NCI-H774 (cell line): ENCODE data around the gene SHOX.
"Not testable (repeated sequence)": the region's sequence is repeated elsewhere in the genome, so short reads cannot be mapped to it uniquely, and the experiment has no call there.

ENCODE experiments used
- DNase-seq: peaks from one replicate; lab custom pipeline; 2025; lab: John Stamatoyannopoulos, UW

The SHOX gene

DNA sequence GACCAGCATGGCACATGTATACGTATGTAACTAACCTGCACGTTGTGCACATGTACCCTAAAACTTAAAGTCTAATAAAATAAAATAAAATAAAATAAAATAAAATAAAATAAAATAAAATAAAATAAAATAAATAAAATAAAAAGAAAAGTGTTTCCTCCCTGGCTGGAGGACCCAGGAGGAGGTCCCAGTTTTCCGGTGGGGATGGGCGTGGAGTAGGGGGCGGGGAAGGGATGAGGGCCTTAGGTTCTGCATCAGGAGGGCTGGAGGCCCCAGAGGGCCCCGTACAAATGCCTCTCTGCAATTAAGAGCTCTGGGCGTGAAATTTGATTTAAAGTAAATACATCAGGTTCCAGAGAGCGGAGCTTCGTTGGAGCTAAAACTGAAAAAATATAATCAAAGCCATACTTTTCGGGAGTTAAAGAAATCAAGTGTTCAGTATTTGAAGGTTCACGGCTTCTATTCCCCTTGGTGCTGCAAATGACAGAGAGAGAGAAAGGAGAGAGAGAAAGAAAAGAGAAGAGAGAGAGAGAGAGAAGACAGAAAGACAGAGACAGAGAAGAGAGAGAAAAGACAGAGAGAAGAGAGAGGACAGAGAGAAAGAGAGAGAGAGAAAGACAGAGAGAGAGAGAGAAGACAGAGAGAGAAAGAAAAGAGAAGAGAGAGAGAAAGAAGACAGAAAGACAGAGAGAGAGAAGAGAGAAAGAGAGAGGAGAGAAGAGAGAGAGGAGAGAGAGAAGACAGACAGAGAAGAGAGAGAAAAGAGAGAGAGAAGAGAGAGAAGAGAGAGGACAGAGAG is 8.7 kb upstream of the SHOX start:
- no peak for DNase-seq

DNA sequence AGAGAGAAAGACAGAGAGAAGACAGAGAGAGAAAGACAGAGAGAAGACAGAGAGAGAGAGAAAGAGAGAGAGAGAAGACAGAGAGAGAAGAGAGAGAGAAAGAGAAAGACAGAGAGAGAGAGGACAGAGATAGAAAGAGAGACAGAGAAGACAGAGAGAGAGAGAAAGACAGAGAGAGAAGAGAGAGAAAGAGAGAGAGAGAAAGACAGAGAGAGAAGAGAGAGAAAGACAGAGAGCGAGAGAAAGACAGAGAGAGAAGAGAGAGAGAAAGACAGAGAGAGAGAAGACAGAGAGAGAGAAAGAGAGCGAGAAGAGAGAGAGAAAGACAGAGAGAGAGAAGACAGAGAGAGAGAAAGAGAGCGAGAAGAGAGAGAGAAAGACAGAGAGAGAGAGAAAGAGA is 7.8 kb upstream of the SHOX start:
- DNase-seq: not testable (repeated sequence)

DNA sequence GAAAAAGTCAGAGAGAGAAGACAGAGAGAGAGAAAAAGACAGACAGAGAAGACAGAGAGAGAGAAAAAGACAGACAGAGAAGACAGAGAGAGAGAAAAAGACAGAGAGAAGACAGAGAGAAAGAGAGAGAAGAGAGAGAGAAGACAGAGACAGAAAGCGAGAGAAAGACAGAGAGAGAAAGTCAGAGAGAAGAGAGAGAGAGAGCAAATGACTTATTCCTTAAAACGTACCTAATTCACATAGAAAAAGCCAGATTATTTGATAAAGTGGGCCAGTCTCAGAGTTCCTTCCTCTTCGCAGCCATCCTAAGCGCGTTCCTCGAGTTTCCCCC is 7.4 kb upstream of the SHOX start:
- DNase-seq: no peak

DNA sequence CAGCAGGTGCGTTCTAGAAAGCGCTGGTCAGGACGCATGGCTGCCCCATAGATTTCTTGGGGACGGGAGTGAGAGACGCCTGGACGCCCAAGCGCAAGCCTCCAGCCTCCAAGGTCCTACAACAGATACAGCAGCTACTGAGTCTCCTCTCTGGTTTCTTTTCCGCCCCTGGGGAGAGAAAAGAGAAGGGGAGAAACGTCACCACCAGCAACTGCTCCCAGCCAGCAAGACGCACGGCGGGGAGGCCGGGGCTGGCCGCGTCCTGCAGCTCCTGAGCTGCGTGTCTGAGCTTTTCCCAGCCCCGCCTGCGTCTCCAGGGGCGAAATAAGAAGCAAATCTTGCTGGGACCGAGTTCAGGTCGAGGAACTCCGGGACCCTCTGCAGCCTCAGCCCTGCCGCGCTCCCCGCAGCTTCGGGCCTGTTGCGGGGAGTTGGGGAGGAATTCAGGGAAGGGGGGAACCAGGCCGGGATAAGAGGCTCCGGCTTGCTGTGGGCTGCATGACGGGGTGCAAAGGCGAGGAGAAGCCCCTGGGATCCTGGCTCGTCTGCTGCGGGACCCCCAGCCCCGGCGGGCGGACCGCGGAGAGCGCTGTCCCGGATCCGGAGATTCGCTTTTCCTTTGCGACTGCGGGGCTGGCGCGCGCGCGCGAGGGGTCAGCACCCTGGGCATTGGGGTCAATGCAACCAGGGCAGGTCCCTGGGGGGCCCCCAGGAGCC is 6.8 kb upstream of the SHOX start:
- no peak for DNase-seq

DNA sequence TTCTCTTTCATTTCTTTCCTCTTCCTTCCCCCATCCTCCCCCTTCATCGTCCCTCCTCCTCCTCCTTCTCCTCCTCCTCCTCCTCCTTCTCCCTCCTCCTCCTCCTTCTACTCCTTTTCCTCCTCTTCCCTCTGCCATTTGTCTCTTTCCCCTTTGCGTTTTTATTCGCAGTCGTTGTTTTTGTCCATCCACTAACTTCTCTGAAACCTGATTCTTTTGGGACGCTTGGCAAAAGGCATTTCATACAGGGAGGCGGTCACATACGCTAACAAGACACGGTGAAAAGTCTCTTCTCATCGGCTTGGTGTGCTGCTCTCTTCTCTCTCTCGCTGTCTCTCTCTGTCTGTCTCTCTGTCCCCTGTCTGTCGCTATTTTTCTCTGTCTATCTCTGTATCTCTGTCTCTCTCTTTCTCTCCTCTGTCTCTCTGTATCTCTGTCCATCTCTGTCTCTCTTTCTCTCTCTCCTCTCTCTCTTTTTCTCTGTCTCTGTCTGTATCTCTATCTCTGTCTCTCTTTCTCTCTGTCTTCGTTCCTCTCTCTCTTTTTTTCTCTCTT is 5.4 kb upstream of the SHOX start:
- DNase-seq: no peak

DNA sequence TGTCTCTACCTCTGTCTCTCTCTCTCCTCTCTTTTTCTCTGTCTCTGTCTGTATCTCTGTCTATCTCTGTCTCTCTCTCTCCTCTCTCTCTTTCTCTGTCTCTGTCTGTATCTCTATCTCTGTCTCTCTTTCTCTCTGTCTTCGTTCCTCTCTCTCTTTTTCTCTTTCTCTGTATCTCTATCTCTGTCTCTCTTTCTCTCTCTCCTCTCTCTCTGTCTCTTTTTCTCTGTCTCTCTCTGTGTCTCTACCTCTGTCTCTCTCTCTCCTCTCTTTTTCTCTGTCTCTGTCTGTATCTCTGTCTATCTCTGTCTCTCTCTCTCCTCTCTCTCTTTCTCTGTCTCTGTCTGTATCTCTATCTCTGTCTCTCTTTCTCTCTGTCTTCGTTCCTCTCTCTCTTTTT is 4.5 kb upstream of the SHOX start:
- not testable (repeated sequence) for DNase-seq

DNA sequence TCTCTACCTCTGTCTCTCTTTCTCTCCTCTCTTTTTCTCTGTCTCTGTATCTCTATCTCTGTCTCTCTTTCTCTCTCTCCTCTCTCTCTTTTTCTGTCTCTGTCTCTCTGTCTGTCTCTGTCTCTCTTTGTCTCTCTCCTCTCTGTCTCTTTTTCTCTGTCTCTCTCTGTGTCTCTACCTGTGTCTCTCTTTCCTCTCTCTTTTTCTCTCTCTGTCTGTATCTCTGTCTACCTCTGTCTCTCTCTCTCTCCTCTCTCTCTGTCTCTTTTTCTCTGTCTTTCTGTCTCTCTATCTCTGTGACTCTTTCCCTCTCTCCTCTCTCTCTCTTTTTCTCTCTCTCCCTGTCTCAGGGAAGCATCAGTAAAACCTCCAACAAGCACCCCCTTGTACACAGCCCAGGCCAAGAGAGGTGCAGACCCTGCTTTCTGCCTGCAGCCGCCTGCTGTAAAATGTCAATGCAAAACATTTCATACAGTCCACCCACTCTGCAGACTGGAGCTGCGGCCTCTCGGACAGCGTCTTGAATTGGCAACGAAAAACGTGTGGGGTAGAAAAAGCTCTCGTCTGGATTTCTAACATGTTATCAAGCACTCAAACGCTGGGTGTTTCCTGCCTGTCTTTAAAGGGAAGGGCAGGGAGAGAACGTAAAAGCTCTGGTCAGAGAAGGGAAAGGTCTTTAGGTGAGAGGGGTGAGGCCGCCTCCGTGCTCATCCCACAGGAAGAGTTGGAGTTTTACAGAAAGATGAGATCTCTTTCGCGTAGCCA is 3.7 kb upstream of the SHOX start:
- DNase-seq: no peak

DNA sequence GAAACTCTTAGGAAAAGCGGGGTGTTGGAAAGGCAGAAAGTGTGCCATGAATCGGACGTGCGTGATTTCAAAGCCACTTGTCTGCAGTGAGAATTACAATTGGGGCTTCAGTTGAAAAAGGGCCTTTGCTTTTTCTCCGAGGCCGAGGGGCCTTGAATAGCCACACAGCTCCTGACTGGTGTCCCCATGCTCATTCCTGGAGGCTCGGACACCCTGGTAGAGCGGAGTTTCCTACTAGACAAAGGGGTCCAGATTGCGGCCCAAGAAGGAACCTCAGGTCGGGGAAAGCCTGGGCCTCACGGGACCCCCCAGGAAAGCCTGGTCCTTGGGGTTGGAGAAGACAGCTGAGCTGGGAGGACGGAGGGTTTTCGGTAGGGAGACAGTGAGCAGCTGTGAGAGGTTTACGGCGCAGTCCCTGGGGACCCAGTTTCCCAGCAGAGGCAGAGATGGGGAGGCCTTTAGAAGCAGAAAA is 3.0 kb upstream of the SHOX start:
- DNase-seq: no peak

DNA sequence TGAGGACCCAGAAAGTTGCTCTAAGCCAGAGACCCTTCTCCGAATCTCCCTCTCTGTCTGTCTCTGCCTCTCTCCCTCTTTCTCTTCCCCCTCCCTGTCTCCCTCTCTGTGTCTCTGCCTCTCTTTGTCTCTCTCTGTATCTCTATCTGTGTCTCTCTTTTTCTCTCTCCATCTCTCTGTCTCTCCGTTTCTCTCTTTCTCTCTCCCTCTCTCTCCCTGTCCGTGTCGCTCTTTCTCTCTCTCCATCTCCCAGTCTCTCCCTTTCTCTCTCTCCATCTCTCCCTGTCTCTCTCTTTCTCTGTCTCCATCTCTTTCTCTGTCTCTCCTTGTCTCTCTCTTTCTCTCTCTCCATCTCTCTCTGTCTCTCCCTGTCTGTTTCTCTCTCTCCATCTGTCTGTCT is 2.6 kb upstream of the SHOX start:
- no peak for DNase-seq

DNA sequence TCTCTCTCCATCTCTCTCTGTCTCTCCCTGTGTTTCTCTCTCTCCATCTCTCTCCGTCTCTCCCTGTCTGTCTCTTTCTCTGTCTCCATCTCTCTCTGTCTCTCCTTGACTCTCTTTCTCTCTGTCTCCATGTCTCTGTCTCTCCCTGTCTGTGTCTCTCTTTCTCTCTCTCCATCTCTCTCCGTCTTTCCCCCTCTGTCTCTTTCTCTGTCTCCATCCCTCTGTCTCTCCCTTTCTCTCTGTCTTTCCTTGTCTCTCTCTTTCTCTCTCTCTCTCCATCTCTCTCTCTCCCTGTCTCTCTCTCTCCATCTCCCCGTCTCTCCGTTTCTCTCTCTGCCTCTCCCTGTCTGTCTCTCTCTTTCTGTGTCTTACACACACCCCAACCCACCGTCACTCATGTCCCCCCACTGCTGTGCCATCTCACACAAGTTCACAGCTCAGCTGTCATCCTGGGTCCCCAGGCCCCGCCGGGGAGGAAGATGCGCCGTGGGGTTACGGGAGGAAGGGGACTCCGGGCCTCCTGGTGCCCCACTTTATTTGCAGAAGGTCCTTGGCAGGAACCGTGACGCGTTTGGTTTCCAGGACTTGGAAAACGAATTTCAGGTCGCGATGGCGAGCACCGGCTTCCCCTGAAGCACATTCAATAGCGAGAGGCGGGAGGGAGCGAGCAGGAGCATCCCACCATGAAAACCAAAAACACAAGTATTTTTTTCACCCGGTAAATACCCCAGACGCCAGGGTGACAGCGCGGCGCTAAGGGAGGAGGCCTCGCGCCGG is 1.2 kb upstream of the SHOX start:
- no peak for DNase-seq

DNA sequence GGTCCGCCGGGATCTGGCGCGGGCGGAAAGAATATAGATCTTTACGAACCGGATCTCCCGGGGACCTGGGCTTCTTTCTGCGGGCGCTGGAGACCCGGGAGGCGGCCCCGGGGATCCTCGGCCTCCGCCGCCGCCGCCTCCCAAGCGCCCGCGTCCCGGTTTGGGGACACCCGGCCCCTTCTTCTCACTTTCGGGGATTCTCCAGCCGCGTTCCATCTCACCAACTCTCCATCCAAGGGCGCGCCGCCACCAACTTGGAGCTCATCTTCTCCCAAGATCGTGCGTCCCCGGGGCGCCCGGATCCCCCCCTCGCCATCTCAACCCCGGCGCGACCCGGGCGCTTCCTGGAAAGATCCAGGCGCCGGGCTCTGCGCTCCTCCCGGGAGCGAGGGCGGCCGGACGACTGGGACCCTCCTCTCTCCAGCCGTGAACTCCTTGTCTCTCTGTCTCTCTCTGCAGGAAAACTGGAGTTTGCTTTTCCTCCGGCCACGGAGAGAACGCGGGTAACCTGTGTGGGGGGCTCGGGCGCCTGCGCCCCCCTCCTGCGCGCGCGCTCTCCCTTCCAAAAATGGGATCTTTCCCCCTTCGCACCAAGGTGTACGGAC is 482 bp upstream of the SHOX start:
- DNase-seq: no peak

DNA sequence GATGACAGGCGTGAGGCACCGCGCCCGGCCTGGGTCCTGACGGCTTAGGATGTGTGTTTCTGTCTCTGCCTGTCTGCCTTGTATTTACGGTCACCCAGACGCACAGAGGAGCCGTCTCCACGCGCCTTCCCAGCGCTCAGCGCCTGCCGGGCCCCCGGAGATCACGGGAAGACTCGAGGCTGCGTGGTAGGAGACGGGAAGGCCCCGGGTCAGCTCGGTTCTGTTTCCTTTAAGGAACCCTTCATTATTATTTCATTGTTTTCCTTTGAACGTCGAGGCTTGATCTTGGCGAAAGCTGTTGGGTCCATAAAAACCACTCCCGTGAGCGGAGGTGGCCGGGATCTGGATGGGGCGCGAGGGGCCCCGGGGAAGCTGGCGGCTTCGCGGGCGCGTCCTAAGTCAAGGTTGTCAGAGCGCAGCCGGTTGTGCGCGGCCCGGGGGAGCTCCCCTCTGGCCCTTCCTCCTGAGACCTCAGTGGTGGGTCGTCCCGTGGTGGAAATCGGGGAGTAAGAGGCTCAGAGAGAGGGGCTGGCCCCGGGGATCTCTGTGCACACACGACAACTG is 1.3 kb downstream of the SHOX start:
- DNase-seq: no peak

DNA sequence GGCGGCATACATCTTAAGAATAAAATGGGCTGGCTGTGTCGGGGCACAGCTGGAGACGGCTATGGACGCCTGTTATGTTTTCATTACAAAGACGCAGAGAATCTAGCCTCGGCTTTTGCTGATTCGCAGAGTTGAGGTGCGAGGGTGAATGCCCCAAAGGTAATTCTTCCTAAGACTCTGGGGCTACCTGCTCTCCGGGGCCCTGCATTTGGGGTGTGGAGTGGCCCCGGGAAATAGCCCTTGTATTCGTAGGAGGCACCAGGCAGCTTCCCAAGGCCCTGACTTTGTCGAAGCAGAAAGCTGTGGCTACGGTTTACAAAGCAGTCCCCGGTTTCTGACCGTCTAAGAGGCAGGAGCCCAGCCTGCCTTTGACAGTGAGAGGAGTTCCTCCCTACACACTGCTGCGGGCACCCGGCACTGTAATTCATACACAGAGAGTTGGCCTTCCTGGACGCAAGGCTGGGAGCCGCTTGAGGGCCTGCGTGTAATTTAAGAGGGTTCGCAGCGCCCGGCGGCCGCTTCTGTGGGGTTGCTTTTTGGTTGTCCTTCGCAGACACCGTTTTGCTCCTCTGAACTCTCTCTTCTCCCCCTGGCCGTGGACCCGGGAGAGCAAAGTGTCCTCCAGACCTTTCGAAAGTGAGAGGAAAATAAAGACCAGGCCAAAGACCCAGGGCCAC is 1.9 kb downstream of the SHOX start:
- DNase-seq: no peak

DNA sequence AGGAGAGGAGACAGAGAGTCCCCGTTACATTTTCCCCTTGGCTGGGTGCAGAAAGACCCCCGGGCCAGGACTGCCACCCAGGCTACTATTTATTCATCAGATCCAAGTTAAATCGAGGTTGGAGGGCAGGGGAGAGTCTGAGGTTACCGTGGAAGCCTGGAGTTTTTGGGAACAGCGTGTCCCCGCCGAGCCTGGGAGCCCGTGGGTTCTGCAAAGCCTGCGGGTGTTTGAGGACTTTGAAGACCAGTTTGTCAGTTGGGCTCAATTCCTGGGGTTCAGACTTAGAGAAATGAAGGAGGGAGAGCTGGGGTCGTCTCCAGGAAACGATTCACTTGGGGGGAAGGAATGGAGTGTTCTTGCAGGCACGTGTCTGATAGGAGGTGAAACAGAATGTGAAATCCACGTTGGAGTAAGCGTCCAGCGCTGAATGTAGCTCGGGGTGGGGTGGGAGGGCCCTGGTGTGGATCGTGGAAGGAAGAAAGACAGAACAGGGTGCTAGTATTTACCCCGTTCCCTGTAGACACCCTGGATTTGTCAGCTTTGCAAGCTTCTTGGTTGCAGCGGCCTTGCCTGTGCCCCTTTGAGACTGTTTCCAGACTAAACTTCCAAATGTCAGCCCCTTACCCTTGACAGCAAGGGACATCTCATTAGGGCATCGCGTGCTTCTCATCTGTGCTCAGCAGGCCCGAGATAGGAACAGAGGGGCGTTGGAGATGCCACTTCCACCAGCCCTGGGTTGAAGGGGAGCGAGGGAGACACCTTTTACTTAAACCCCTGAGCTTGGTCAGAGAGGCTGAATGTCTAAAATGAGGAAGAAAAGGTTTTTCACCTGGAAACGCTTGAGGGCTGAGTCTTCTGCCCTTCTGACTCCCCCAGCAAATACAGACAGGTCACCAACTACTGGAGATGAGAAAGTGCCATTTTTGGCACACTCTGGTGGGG is 2.7 kb downstream of the SHOX start:
- no peak for DNase-seq

DNA sequence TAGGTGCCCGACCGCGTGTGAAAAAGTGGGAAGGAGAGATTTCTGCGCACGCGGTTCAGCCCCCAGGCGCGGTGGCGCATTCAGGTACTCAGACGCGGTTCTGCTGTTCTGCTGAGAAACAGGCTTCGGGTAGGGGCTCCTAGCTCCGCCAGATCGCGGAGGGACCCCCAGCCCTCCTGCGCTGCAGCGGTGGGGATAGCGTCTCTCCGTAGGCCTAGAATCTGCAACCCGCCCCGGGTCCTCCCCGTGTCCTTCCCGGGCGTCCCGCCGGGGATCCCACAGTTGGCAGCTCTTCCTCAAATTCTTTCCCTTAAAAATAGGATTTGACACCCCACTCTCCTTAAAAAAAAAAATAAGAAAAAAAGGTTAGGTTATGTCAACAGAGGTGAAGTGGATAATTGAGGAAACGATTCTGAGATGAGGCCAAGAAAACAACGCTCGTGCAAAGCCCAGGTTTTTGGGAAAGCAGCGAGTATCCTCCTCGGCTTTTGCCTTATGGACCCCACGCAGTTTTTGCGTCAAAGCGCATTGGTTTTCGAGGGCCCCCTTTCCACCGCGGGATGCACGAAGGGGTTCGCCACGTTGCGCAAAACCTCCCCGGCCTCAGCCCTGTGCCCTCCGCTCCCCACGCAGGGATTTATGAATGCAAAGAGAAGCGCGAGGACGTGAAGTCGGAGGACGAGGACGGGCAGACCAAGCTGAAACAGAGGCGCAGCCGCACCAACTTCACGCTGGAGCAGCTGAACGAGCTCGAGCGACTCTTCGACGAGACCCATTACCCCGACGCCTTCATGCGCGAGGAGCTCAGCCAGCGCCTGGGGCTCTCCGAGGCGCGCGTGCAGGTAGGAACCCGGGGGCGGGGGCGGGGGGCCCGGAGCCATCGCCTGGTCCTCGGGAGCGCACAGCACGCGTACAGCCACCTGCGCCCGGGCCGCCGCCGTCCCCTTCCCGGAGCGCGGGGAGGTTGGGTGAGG is 3.7 kb downstream of the SHOX start:
- DNase-seq: no peak

DNA sequence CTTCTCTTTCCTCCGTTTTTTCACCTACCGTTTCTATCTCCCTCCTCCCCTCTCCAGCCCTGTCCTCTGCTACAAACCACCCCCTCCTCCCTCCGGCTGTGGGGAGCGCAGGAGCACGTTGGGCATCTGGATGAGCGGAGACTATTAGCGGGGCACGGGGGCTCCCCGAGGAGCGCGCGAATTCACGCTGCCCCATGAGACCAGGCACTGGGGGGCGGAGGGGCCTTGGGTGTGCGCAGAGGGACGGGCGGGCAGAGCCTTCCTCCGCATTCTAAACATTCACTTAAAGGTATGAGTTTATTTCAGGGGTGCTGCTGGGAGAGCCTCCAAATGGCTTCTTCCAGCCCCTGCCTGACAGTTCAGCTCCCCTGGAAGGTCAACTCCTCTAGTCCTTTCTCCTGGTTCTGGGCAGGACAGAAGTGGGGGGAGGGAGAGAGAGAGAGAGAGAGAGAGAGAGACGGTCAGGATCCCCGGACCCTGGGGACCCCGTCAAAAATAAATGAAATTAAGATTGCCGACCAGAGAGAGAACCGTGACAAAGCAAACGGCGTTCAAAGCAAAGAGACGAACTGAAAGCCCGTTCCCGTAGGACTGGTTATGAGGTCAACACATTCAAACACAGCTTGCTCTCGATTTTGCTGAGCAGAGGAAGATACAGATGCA is 5.0 kb downstream of the SHOX start:
- DNase-seq: no peak

DNA sequence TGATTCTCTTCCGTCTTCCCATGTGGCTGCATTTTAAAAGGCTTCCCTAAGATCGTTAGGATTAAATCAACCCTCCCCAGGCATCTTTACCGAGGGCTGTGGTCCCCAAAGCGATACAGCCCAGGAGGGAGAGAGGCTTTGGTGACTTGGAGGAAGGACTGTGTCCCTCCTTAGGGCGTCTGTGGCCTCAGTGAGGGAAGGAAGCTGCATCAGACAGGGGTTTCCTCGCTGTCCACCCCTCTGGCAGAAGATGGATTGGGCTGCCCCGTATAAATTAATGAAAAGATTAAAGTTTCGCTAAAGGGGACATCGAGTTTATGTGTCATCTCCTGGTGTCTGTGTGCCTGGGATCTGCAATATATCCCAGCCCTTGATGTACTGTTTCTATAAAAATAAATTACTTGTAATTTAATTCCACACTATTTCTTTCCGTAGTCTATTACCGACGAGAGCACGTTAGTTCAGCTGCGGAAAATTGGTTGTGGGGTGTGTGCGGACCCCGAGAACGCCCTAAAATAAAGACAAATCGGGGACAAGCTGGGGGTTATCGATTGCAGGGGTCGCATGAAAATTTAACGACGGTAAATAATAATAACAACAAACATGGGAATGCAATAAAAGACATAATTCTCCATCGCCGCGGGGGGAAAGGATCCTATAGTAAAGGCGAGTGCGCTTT is 6.5 kb downstream of the SHOX start:
- DNase-seq: no peak
